Stimulated activated CD8-positive, alpha-beta memory T cell treated with anti-CD3 and anti-CD28 coated beads, Interleukin-4, amount 100 ng/mL, for 4 hours (primary cell): ENCODE results near the gene VWA2.

Source experiments
- DNase-seq, 2 donors: peaks; one replicate each; pipeline ENCODE4 v3.0.0-alpha.2; 2020; ENCODE audit warnings: low read depth in 2 of 2, low spot score in 1 of 2

VWA2 gene

DNA sequence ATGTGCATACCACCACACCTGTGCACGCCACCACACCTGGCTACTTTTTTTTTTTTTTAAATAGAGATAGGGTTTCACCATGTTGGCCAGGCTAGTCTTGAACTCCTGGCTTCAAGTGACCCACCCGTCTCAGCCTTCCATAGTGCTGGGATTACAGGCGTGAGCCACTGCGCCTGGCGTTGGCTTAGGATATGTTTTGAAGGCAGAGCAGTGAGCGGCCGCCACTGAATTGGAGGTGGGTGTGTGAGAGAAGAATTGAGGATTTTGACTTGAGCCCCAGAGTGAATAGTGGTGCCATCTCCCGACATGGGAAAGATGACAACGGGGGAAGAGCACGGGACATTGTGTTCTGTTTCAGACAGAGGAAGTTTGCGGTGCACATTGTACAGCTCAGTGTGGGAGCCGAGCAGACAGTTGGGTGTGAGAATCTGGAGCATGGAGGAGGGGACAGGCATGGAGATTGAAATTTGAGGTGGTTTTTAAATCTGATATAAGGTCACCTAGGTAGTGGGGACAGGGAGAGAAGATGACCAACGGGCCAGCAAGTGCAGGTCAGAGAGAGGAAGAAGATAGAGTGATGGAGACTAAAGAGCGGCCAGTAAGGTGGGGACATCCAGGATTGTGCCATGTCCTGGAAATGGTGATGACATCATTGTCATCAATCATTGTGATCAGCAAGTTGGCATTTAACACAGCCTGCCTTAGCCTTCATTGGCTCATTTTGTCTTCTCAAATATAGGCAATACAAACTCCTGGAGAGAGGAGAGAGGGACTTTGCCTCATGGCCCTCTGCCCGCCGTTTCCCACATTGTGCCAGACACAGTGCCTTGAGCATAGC is 35.8 kb downstream of the VWA2 start:
- no peak for DNase-seq

DNA sequence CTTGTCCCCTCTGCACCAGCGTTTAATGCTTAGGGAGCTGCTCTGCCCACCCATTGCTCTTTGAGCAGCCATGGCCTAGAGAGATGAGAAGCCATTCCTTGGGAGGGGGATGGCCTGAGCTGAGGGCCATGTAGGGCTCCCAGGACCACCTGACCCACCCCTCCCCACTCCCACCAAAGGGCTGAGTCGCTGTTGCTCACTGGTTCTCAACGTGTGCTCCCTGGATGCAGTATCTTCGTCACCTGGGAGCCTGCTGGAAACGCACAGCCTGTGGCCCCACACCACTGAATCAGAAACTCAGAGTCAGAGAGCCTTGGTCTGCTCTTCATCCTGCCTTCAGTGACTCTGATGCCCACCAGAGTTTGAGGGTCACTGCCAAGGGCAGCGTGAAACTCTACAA is 37.0 kb downstream of the VWA2 start:
- no peak for DNase-seq

DNA sequence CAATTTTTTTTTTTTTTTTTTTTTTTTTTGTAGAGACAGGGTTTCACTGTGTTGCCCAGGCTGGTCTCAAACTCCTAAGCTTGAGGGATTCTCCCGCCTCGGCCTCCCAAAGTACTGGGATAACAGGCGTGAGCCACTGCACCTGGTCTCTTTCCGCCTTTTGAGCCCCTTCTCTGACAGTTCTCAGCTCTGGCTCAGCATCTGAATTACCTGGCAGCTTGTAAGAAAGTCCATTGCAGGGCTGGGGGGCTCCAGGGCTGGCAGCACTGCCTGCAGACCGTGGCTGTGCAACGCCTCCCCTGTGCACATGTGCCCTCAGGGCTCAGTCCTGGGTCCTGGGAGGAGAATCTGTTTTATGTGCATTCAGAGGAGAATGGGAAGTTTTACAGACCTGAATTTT is 37.6 kb downstream of the VWA2 start:
- DNase-seq, result no peak

GRCh38 chr10:114278140-114278883 is 39.3 kb downstream of the VWA2 start:
- DNase-seq, result no peak

DNA sequence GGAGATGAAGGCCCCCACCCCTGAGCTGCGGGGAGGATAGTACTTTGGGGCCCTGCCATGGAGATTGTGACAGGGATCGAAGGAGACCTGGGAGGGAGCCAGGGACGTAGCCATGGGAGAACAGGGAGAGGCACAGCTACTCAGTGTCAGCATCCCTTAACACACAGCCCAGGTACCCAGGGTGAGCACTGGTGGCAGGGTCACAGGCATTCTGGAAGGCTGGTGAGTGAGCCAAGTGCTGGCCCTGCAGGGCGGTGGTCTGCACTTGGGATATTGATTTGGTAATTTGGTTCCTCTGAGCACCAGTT is 39.8 kb downstream of the VWA2 start:
- no peak for DNase-seq

- no peak for DNase-seq
These were observed 40.2 kb downstream of the VWA2 start for GRCh38 chr10:114279289-114279688.

- DNase-seq, result no peak
These were observed 41.0 kb downstream of the VWA2 start for GRCh38 chr10:114279901-114280644.

GRCh38 chr10:114281006-114281405 is 42.0 kb downstream of the VWA2 start:
- DNase-seq, result no peak

- DNase-seq, result no peak
These were observed 42.4 kb downstream of the VWA2 start for GRCh38 chr10:114281461-114281860.

DNA sequence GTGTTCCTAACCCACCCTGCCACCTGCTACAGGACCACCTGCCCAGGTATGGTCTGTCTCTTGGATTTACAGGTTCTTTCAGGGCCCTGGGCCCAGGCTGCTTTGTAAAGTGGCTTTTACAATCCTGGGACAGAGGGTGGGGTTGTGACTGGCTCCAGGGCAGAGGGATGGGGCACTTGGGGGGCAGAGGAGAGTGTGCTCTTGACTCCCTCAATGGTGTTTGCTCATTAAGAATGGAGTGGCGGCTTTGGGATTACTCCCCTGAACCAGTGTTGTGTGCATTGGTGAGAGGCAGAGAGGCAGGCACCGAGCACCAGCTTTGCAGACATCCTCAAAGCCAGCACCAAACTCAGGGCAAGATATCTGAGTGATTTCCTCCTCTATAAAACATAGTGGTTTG is 43.5 kb downstream of the VWA2 start:
- DNase-seq, result no peak

DNA sequence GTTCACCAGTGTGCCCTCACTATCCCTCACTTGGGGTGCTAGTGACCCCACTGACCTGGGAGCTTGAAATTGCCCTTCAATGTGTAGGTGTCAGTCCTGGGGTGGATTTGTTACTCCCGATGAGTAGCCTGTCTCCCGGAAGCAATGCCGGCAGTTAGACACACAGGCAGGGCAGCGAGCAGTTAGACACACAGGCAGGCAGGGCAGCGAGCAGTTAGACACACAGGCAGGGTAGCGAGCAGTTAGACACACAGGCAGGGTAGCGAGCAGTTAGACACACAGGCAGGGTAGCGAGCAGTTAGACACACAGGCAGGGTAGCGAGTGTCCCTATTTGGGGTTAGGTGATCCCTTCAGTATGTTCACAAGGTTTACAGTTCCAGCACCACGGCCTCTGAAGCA is 44.0 kb downstream of the VWA2 start:
- no peak for DNase-seq

DNA sequence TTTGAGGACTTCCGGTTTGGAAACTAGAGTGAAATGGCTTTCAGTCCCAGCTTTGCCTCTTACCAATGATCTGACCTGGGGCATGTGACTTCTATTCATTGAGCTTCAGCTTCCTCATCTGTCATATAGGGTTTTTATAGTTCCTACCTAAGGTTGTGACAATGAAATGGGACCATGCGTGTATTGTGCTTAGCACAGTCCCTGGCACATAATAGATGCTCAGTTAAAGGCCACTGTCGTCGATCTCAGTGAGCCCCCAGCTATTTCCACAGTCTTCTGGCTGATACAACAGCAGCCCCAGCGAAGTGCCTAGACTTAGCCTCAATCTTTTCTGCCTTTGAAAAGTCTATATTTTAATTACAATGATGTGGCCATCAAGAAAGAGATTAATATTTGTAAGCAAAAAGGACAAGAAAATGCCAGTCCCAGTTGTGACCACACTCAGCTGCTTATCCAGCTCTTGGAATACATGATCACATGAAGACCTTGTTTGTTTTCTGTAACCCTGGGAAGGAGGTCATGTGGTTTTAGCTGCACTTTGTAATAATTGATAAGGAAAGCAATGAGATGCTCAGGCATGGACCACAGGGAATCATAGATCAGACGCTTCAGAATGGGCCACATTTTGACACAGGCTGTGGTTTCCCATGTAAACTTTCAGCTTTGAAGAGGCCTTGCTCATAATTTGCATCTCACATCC is 44.6 kb downstream of the VWA2 start:
- DNase-seq, result no peak

DNA sequence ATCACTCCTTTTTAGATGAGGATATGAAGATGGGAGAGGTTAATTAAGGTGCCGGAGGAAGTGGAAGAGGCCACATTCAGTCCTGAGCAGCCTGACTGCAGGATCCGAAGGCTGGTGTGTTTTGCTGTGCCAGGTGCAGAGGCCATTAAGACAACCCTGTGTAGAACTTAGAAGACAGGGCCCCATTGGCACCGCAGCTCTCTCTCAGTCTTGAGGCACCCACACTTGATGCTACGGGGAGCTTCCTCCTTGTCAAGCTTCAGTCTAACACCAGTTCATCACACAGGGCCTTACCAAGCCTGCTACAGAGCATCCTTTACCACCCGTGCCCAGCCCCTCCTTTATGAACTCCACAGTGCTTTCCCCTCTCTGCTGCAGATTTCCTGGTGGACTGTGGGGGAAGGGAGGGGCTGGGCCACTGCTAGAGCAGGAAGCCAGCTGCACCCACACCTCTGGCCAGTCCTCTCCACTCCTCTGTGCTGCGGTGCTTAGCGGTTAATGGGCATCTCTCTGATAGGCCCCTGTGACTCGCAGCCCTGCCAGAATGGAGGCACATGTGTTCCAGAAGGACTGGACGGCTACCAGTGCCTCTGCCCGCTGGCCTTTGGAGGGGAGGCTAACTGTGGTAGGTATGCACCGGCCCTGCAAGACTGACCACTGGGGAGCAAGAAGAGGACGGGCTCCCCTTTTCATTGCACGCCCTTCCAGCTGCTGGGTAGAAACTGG is 45.5 kb downstream of the VWA2 start:
- no peak for DNase-seq

DNA sequence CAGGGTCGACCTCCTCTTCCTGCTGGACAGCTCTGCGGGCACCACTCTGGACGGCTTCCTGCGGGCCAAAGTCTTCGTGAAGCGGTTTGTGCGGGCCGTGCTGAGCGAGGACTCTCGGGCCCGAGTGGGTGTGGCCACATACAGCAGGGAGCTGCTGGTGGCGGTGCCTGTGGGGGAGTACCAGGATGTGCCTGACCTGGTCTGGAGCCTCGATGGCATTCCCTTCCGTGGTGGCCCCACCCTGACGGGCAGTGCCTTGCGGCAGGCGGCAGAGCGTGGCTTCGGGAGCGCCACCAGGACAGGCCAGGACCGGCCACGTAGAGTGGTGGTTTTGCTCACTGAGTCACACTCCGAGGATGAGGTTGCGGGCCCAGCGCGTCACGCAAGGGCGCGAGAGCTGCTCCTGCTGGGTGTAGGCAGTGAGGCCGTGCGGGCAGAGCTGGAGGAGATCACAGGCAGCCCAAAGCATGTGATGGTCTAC is 46.9 kb downstream of the VWA2 start:
- no peak for DNase-seq

GRCh38 chr10:114286921-114287320 is 47.9 kb downstream of the VWA2 start:
- DNase-seq, result no peak

GRCh38 chr10:114288424-114289095 is 49.5 kb downstream of the VWA2 start:
- DNase-seq, result no peak

DNA sequence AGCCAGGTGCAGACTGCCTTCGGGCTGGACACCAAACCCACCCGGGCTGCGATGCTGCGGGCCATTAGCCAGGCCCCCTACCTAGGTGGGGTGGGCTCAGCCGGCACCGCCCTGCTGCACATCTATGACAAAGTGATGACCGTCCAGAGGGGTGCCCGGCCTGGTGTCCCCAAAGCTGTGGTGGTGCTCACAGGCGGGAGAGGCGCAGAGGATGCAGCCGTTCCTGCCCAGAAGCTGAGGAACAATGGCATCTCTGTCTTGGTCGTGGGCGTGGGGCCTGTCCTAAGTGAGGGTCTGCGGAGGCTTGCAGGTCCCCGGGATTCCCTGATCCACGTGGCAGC is 50.0 kb downstream of the VWA2 start:
- DNase-seq, result no peak

- no peak for DNase-seq
These were observed 51.0 kb downstream of the VWA2 start for GRCh38 chr10:114290038-114290437.

DNA sequence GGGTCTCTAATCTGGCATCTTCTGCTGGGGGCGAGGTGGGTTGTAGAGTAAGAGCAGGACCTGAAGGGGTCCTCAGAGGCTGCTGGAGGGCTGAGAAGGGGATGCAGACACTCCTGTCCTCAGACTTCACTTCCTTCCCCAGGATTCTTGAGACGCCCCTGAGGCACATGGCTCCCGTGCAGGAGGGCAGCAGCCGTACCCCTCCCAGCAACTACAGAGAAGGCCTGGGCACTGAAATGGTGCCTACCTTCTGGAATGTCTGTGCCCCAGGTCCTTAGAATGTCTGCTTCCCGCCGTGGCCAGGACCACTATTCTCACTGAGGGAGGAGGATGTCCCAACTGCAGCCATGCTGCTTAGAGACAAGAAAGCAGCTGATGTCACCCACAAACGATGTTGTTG is 52.0 kb downstream of the VWA2 start:
- no peak for DNase-seq

GRCh38 chr10:114291516-114291915 is 52.5 kb downstream of the VWA2 start:
- DNase-seq, result no peak
